K562 (cell line): ENCODE results near the gene SPEM3. TPM values are rescaled to one million over a fixed set of nuclear protein-coding genes. Genes with fewer than 3 reads are reported as not detected.

ENCODE experiments used
- ATF7 ChIP-seq: fragments of 450-650 bp; IDR thresholded peaks from 2 replicates; pipeline ENCODE4 v1.7.1; 2014; ENCODE audit warnings: mild to moderate bottlenecking, moderate library complexity
- CXXC5 ChIP-seq: fragments of 250-450 bp; sonication (Bioruptor Pico); IDR thresholded peaks from 2 replicates; pipeline ENCODE4 v1.8.0; 2022; ENCODE audit warnings: inconsistent platforms, mild to moderate bottlenecking, moderate library complexity
- GABPA ChIP-seq: fragments of 200-800 bp; sonication (Bioruptor generic); conservative IDR thresholded peaks from 2 replicates; pipeline ENCODE4 v1.6.1; 2016; ENCODE audit warnings: low read depth, missing genetic modification characterization, missing compliant biosample characterization
- JUND ChIP-seq, 2 experiments: IDR thresholded peaks; 2 replicates in 1 of 2; 3 replicates in 1 of 2; pipeline ENCODE4 v1.6.1; 2011; ENCODE audit warnings: borderline replicate concordance in 2 of 2, low read depth in 2 of 2, low read length in 2 of 2, improper control_type of control experiment in 1 of 2, missing biosample characterization in 1 of 2, missing genetic modification characterization in 1 of 2, missing genetic modification reagents in 1 of 2
- KLF1 ChIP-seq: fragments of 450-650 bp; IDR thresholded peaks from 2 replicates; pipeline ENCODE4 v1.6.1; 2016; ENCODE audit warnings: missing genetic modification characterization, missing compliant biosample characterization
- MLLT1 ChIP-seq, 2 experiments: fragments of 450-650 bp; IDR thresholded peaks; 2 replicates each; pipeline ENCODE4 v1.6.1; 2016
- NEUROD1 ChIP-seq: fragments of 150-350 bp; IDR thresholded peaks from 2 replicates; pipeline ENCODE4 v1.6.1; 2014; ENCODE audit warnings: borderline replicate concordance, low read length, low read depth; ENCODE audit not compliant: partially characterized antibody
- NFYB ChIP-seq: IDR thresholded peaks from 2 replicates; pipeline ENCODE4 v1.6.1; 2011; ENCODE audit warnings: mild to moderate bottlenecking, moderate library complexity; ENCODE audit not compliant: insufficient read length; ENCODE audit errors: extremely low read depth
- PKNOX1 ChIP-seq: fragments of 450-650 bp; IDR thresholded peaks from 2 replicates; pipeline ENCODE4 v1.6.1; 2016
- SP1 ChIP-seq: sonication (generic); formaldehyde crosslinking; IDR thresholded peaks from 2 replicates; pipeline ENCODE4 v1.8.1; 2022; ENCODE audit warnings: mild to moderate bottlenecking, missing genetic modification reagents
- TAF7 ChIP-seq: fragments of 450-650 bp; IDR thresholded peaks from 2 replicates; pipeline ENCODE4 v1.6.1; 2016; ENCODE audit warnings: missing genetic modification characterization, missing compliant biosample characterization
- TAF9B ChIP-seq: fragments of 450-650 bp; IDR thresholded peaks from 2 replicates; pipeline ENCODE4 v1.6.1; 2018; ENCODE audit warnings: mild to moderate bottlenecking; ENCODE audit not compliant: partially characterized antibody
- TBL1XR1 ChIP-seq, 2 experiments: IDR thresholded peaks; 2 replicates each; pipeline ENCODE4 v1.6.1; 2012; ENCODE audit warnings: improper control_type of control experiment in 2 of 2, low read length in 2 of 2, mild to moderate bottlenecking in 1 of 2
- ZBTB40 ChIP-seq, 2 experiments: fragments of 450-650 bp in 1 of 2; sonication (generic) in 1 of 2; formaldehyde crosslinking in 1 of 2; IDR thresholded peaks; 2 replicates each; pipeline versions ENCODE4 v1.7.1 to v1.9.0; 2016 to 2022; ENCODE audit warnings: inconsistent platforms in 1 of 2, mild to moderate bottlenecking in 1 of 2, missing genetic modification reagents in 1 of 2
- ZNF212 ChIP-seq: fragments of 450-650 bp; formaldehyde crosslinking; IDR thresholded peaks from 2 replicates; pipeline ENCODE4 v1.4.0; 2020; ENCODE audit warnings: mild to moderate bottlenecking
- polyA plus RNA-seq, 8 experiments: library from polyadenylated mRNA; depleted of rRNA in 4 of 8; stranded (reverse) in 5 of 8; unstranded in 3 of 8; fragments of >200 nt; fragmentation: Nextera tagmentation in 2 of 8; fragmentation: Illumina TruSeq in 1 of 8; extraction: Ambion mirVana in 2 of 8; extraction: Trizol in 1 of 8; gene quantifications; 2 replicates each; pipeline versions ENCODE4 v1.2.1 to v1.2.3, GENCODE V29; 2011 to 2014; ENCODE audit warnings: inconsistent platforms in 1 of 8, missing spikeins in 1 of 8
- total RNA-seq, 7 experiments: library from RNA; depleted of rRNA in 6 of 7; stranded (reverse); fragments of >200 nt in 6 of 7; fragmentation: Illumina TruSeq in 2 of 7; extraction: Trizol in 2 of 7; gene quantifications; 2 replicates each; pipeline versions ENCODE4 v1.2.1 to v1.2.3, GENCODE V29; 2011 to 2021; ENCODE audit warnings: low replicate concordance in 1 of 7

SPEM3 gene
- total and polyA plus RNA-seq, 9 of the 15 experiments (the other 6 are each of a cell fraction or from before 2014, with no cell fraction given): not detected

GRCh38 chr17:7403977-7404736 is 24.5 kb upstream of the SPEM3 start, which contains the start of gene TMEM256 (continued):
- TF ChIP-seq ZBTB40 (IDR thresholded peaks at IDR 0.05) (no peak), ZBTB40 (CRISPR knock-in tag; IDR thresholded peaks at IDR 0.05) (no peak), ZNF212 (CRISPR knock-in tag) (no peak), CXXC5 (peak; percentile 79), MLLT1 (IDR thresholded peaks at IDR 0.05) (0 out of 4 replicates have a peak, but pooled peaks of 1 of the 2 experiments have one; percentile 58), PKNOX1 (peak; percentile 15; the same call in 1 of the 2 replicates), SP1 (peak; percentile 51; the same call in 1 of the 2 replicates), ATF7 (peak; percentile 59), JUND (IDR thresholded peaks at IDR 0.05; ENCODE audit: borderline replicate concordance, low read depth, low read length) (peak; percentile 10; the same call in 1 of the 2 replicates), JUND (tag; IDR thresholded peaks at IDR 0.05; ENCODE audit: borderline replicate concordance, low read depth, low read length) (no peak), GABPA (tag) (peak; percentile 29; the same call in 1 of the 2 replicates), NFYB (peak; percentile 79), KLF1 (no peak), TAF7 (tag) (no peak), TAF9B (peak; percentile 54), TBL1XR1 (IDR thresholded peaks at IDR 0.05; ENCODE audit: low read length in 2 of 2) (no peak), NEUROD1 (peak; percentile 57)
